NCI-H1092 treated with DMSO at 0.1 percent for 48 hours (cell line): Measurements from ENCODE around the gene RCOR3.
"Not testable (repeated sequence)": the region's sequence is repeated elsewhere in the genome, so short reads cannot be mapped to it uniquely, and the experiment has no call there.

Experiments
- DNase-seq: peaks from one replicate; lab custom pipeline; 2025; lab: John Stamatoyannopoulos, UW

RCOR3 gene

GRCh38 chr1:211258756-211259637, at the start of gene RCOR3:
Gene RCOR3 (plus strand): TSS chr1:211259366. CDS start chr1:211259561, 195 bp downstream.
- DNase-seq = peak; percentile 98

- DNase-seq = no peak
Observed at GRCh38 chr1:211210052-211210451, 49.1 kb upstream of the RCOR3 start.

- DNase-seq = no peak
Observed at GRCh38 chr1:211210965-211211364, 48.2 kb upstream of the RCOR3 start.

- no peak for DNase-seq
Observed at GRCh38 chr1:211213702-211214101, 45.5 kb upstream of the RCOR3 start.

GRCh38 chr1:211215577-211215976, 43.6 kb upstream of the RCOR3 start:
- no peak for DNase-seq

- no peak for DNase-seq
Observed at GRCh38 chr1:211217392-211217791, 41.8 kb upstream of the RCOR3 start.

GRCh38 chr1:211222469-211223234, 36.5 kb upstream of the RCOR3 start:
- DNase-seq = not testable (repeated sequence)

- not testable (repeated sequence) for DNase-seq
Observed at GRCh38 chr1:211228573-211229364, 30.4 kb upstream of the RCOR3 start.

GRCh38 chr1:211229365-211229759, 29.8 kb upstream of the RCOR3 start:
- DNase-seq = no peak

GRCh38 chr1:211231873-211232272, 27.3 kb upstream of the RCOR3 start:
- DNase-seq = no peak

GRCh38 chr1:211236633-211237320, 22.4 kb upstream of the RCOR3 start:
- no peak for DNase-seq

GRCh38 chr1:211237579-211237978, 21.6 kb upstream of the RCOR3 start:
- DNase-seq = no peak

- DNase-seq = not testable (repeated sequence)
Observed at GRCh38 chr1:211240567-211240966, 18.6 kb upstream of the RCOR3 start.

GRCh38 chr1:211241071-211241470, 18.1 kb upstream of the RCOR3 start:
- DNase-seq = no peak

GRCh38 chr1:211243639-211244038, 15.5 kb upstream of the RCOR3 start:
- not testable (repeated sequence) for DNase-seq

- not testable (repeated sequence) for DNase-seq
Observed at GRCh38 chr1:211246583-211246982, 12.6 kb upstream of the RCOR3 start.

- no peak for DNase-seq
Observed at GRCh38 chr1:211247921-211248320, 11.2 kb upstream of the RCOR3 start.

- not testable (repeated sequence) for DNase-seq
Observed at GRCh38 chr1:211249611-211250010, 9.6 kb upstream of the RCOR3 start.

GRCh38 chr1:211257826-211258225, 1.3 kb upstream of the RCOR3 start:
- no peak for DNase-seq

- peak; percentile 89 for DNase-seq
Observed at GRCh38 chr1:211258310-211258755, 833 bp upstream of the RCOR3 start.

GRCh38 chr1:211259638-211260126, 516 bp downstream of the RCOR3 start:
- DNase-seq = peak; percentile 81
